A549 (cell line): ENCODE measurements around the gene SLC20A1.

ENCODE experiments used
- POLR2A ChIP-seq: IDR thresholded peaks from 2 replicates; pipeline ENCODE4 v1.6.1; 2012; ENCODE audit warnings: mild to moderate bottlenecking, low read length
- TF ChIP-seq, protein P1 (sequence below): fragments of >200 bp; sonication (Bioruptor Twin); formaldehyde crosslinking; IDR thresholded peaks from 3 replicates; pipeline ENCODE4 v1.5.1; 2016

DNA sequence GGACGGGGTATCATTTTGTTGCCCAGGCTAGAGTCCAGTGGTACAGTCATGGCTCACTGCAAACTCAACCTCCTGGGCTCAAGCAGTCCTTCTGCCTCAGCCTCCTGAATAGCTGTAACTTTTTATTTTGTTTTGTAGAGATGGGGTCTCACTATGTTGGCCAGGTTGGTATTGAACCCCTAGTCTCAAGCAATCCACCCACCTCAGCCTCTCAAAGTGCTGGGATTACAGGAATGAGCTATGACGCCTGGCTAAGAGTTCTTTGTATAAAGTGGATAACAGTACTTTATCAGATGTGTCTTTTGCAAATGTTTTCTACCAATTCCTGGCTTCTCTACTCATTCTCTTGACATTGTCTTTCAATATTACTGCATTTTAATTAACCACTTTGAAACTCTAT is 57.9 kb downstream of the SLC20A1 start:
- TF ChIP-seq, protein P1, sequence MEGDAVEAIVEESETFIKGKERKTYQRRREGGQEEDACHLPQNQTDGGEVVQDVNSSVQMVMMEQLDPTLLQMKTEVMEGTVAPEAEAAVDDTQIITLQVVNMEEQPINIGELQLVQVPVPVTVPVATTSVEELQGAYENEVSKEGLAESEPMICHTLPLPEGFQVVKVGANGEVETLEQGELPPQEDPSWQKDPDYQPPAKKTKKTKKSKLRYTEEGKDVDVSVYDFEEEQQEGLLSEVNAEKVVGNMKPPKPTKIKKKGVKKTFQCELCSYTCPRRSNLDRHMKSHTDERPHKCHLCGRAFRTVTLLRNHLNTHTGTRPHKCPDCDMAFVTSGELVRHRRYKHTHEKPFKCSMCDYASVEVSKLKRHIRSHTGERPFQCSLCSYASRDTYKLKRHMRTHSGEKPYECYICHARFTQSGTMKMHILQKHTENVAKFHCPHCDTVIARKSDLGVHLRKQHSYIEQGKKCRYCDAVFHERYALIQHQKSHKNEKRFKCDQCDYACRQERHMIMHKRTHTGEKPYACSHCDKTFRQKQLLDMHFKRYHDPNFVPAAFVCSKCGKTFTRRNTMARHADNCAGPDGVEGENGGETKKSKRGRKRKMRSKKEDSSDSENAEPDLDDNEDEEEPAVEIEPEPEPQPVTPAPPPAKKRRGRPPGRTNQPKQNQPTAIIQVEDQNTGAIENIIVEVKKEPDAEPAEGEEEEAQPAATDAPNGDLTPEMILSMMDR, result no peak
- no peak for TF ChIP-seq POLR2A
